HepG2 (cell line): ENCODE results near the gene PCDH11Y. TPM values are rescaled to one million over a fixed set of nuclear protein-coding genes. Genes with fewer than 3 reads are reported as not detected.
"Not testable (repeated sequence)": the region's sequence is repeated elsewhere in the genome, so short reads cannot be mapped to it uniquely, and the experiment has no call there.

ENCODE experiments used
- ATAC-seq: fragments of 200-7000 bp; cut with Tn5 transposase; 3 replicates; pipeline ENCODE4 v1.9.1; 2020; ENCODE audit warnings: mild to moderate bottlenecking, moderate library complexity
- BruUV-seq: library from RNA; stranded (reverse); fragments of 400-500 nt; replicated peaks from 2 replicates; lab custom pipeline; 2021; lab: Mats Ljungman, UMichigan
- CTCF ChIA-PET: fragments of 300-600 bp; formaldehyde crosslinking; extraction: SDS; loops from one replicate; lab custom pipeline; 2021; ENCODE audit warnings: low total read pairs, inconsistent platforms, low intra/inter-chr PET ratio; lab: Yijun Ruan, JAX
- POLR2A ChIA-PET: fragments of 350-600 bp; sonication (Branson Sonifier 250); formaldehyde crosslinking; loops from one replicate; lab custom pipeline; 2020; ENCODE audit warnings: antibody characterized with exemption, inconsistent platforms; lab: Yijun Ruan, JAX
- DNase-seq: peaks from one replicate; pipeline ENCODE4 v3.0.0-alpha.2; 2015; ENCODE audit warnings: low spot score
- FAIRE-seq: peaks from 3 replicates; lab custom pipeline; 2011; peaks lifted over from hg19 to GRCh38; lab: Jason Lieb, UNC
- H2AFZ ChIP-seq: one replicate; pipeline ENCODE4 v1.6.1; 2011; ENCODE audit warnings: low read length, inconsistent platforms
- H3K27ac ChIP-seq: fragments of 300-600 bp; 3 replicates; pipeline ENCODE4 v1.8.0; 2011; ENCODE audit warnings: mixed run types, mild to moderate bottlenecking, mixed read lengths, low read length, inconsistent platforms; ENCODE audit not compliant: insufficient read depth; ENCODE audit errors: extremely low read length
- H3K27me3 ChIP-seq, 2 experiments: fragments of 200-600 bp in 1 of 2; 2 replicates in 1 of 2; 3 replicates in 1 of 2; pipeline versions ENCODE4 v1.6.0 to v1.8.0; 2011; ENCODE audit warnings: low read length in 2 of 2, mild to moderate bottlenecking in 2 of 2, moderate library complexity in 2 of 2, inconsistent platforms in 1 of 2; ENCODE audit not compliant: insufficient read depth in 2 of 2, control insufficient read depth in 1 of 2
- H3K36me3 ChIP-seq, 2 experiments: fragments of 200-600 bp in 1 of 2; replicated peaks in 1 of 2; 2 replicates in 1 of 2; 3 replicates in 1 of 2; pipeline versions ENCODE4 v1.5.1 to v1.8.0; 2011; ENCODE audit warnings: low read length in 2 of 2, inconsistent platforms in 1 of 2; ENCODE audit not compliant: insufficient read depth in 2 of 2, control insufficient read depth in 1 of 2
- H3K4me1 ChIP-seq: 2 replicates; pipeline ENCODE4 v1.5.1; 2012; ENCODE audit warnings: low read length, inconsistent platforms; ENCODE audit not compliant: insufficient read depth
- H3K4me2 ChIP-seq: 2 replicates; pipeline ENCODE4 v1.6.0; 2011; ENCODE audit warnings: low read depth, low read length, inconsistent platforms
- H3K4me3 ChIP-seq, 3 experiments: fragments of 200-600 bp in 1 of 3; sonication (generic), shearing (Covaris generic) in 1 of 3; replicated peaks in 1 of 3; 2 replicates each; pipeline ENCODE4 v1.5.1; 2011 to 2016; ENCODE audit warnings: low read length in 3 of 3, inconsistent platforms in 2 of 3, low read depth in 2 of 3, mild to moderate bottlenecking in 2 of 3, control low read depth in 1 of 3, mixed read lengths in 1 of 3; ENCODE audit not compliant: insufficient read depth in 1 of 3
- H3K79me2 ChIP-seq: one replicate; pipeline ENCODE4 v1.6.1; 2011; ENCODE audit warnings: low read length, inconsistent platforms; ENCODE audit not compliant: insufficient read depth
- H3K9ac ChIP-seq: 2 replicates; pipeline ENCODE4 v1.6.0; 2011; ENCODE audit warnings: mild to moderate bottlenecking, low read depth, low read length, inconsistent platforms; ENCODE audit not compliant: insufficient read depth
- H3K9me3 ChIP-seq: 2 replicates; pipeline ENCODE4 v1.5.1; 2012; ENCODE audit warnings: mild to moderate bottlenecking, low read length
- H4K20me1 ChIP-seq: 2 replicates; pipeline ENCODE4 v1.6.0; 2011; ENCODE audit warnings: inconsistent platforms, mild to moderate bottlenecking, low read length, moderate library complexity; ENCODE audit not compliant: insufficient read depth
- ATF7 ChIP-seq, 2 experiments: fragments of 450-650 bp in 1 of 2; sonication (generic) in 1 of 2; formaldehyde crosslinking in 1 of 2; IDR thresholded peaks; 2 replicates each; pipeline versions ENCODE4 v1.4.0 to v1.6.1; 2016 to 2020; ENCODE audit warnings: antibody characterized with exemption in 1 of 2, mild to moderate bottlenecking in 1 of 2, missing genetic modification reagents in 1 of 2
- CREB1 ChIP-seq, 2 experiments: fragments of 450-650 bp in 1 of 2; IDR thresholded peaks; 2 replicates each; pipeline ENCODE4 v1.6.1; 2016 to 2017; ENCODE audit warnings: control low read depth in 1 of 2, mild to moderate bottlenecking in 1 of 2, missing compliant biosample characterization in 1 of 2, missing genetic modification characterization in 1 of 2
- WGBS: methylation state at CpG from one replicate; pipeline ENCODE4 v1.1.6; 2017; ENCODE audit warnings: low lambda C conversion rate; 5-methylcytosine and 5-hydroxymethylcytosine counted together
- in situ Hi-C: cut with HindIII; loops from 2 replicates; pipeline ENCODE4 v1.10.0; 2017; ENCODE audit warnings: low pct_unique_long_range_greater_than_20kb; ENCODE audit not compliant: extremely low pct_ligation_motif_present
- intact Hi-C: fragments of 100-400 bp; cut with micrococcal nuclease; formaldehyde crosslinking; loops from one replicate; pipeline ENCODE4 v1.10.0; 2022; ENCODE audit not compliant: unreplicated experiment
- polyA plus RNA-seq, 8 experiments: library from polyadenylated mRNA; depleted of rRNA in 3 of 8; stranded (reverse) in 7 of 8; unstranded in 1 of 8; fragments of >200 nt; fragmentation: Illumina TruSeq in 4 of 8; extraction: Trizol in 4 of 8; gene quantifications; 2 replicates each; pipeline versions ENCODE4 v1.2.1 to v1.2.3, GENCODE V29; 2011 to 2016; ENCODE audit warnings: low read depth in 4 of 8, missing spikeins in 1 of 8, mixed read lengths in 1 of 8; ENCODE audit not compliant: insufficient read depth in 1 of 8
- total RNA-seq, 5 experiments: library from RNA; depleted of rRNA; stranded (reverse); fragments of >200 nt; fragmentation: Illumina TruSeq; extraction: Trizol; gene quantifications; 2 replicates each; pipeline ENCODE4 v1.2.3, GENCODE V29; 2016; ENCODE audit warnings: low read depth in 1 of 5

The PCDH11Y gene
- total and polyA plus RNA-seq, 2 of the 13 experiments (the other 11 are each of a cell fraction or from before 2014, with no cell fraction given): under 0.01 TPM; not detected in 1

DNA sequence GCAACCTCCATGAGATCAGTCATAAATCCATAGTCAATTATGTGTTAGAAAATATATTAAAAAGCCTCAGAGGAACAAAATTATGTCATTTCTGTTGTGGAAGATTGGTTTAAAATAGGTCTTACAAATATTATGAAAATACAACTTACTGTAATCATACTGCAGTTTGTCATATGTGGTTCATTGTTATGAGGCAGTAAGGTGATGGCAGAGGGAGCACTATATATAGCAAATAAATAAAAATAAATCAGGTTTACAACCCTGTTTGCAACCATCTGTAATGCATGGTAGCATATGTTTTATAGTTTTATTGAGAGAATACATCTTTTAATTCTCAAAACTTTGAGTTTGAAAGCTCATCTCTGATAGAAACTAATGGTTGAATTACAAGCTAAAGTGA, 543.6 kb downstream of the PCDH11Y start:
- H3K36me3 ChIP-seq, DNase-seq, H2AFZ ChIP-seq, POLR2A ChIA-PET, intact Hi-C loops, H3K9me3 ChIP-seq, H3K4me2 ChIP-seq, H3K9ac ChIP-seq, FAIRE-seq, H3K79me2 ChIP-seq, H3K4me1 ChIP-seq, H3K27me3 ChIP-seq, CTCF ChIA-PET, H3K27ac ChIP-seq, H3K4me3 ChIP-seq, ATAC-seq, in situ Hi-C loops, H4K20me1 ChIP-seq, BruUV-seq: not testable (repeated sequence)

DNA sequence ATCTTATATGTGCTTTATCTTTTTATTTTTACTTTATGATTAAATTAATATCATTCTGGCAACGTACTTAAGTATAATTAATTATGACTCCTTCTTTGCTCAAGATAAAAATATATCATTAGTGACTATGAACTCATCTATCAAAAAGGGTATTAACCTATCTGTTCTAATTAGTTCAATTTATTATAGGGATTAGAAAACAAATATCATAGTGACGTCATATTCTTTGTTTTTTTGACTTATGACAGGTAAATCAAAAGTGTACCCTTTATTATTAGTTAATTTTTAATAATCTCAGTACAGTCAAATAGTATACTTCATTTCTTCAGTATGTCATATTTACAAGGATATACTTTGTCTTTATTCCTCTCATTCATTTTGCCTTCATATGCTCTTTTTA, 638.5 kb downstream of the PCDH11Y start:
- FAIRE-seq; H3K79me2 ChIP-seq; POLR2A ChIA-PET; H4K20me1 ChIP-seq; CTCF ChIA-PET; H3K36me3 ChIP-seq; H3K9ac ChIP-seq; intact Hi-C loops; H3K4me3 ChIP-seq; BruUV-seq; ATAC-seq; H3K27me3 ChIP-seq; H3K9me3 ChIP-seq; DNase-seq; H3K27ac ChIP-seq; H3K4me2 ChIP-seq; H2AFZ ChIP-seq; in situ Hi-C loops; H3K4me1 ChIP-seq; TF ChIP-seq ATF7, CREB1 (CRISPR knock-in tag; IDR thresholded peaks at IDR 0.05): not testable (repeated sequence)
- WGBS: 0% methylated on average over 2 of the region's 2 CpGs
- TF ChIP-seq ATF7 (IDR thresholded peaks at IDR 0.05): peak; percentile 77
- TF ChIP-seq CREB1 (IDR thresholded peaks at IDR 0.05): peak; percentile 85

DNA sequence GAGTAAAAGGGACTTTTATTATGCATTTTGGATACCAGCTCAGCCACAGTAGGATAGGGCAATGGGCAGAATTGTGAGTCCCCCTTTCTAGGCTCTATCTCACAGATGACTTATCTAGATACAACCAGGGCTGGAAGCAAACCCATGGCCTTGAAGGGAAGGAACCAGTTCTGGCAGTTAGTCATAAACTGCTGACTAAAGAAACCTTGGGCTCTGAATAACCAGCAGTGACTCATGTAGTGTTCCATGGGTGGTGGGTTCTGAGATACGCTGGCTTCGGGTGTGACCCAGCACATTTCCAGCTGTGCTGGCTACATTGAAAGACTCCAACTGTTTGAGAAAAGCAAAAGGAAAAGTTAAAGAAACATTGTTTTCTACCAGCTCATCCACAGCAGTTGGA, 679.2 kb downstream of the PCDH11Y start:
- DNase-seq, FAIRE-seq, H2AFZ ChIP-seq, H3K9ac ChIP-seq, in situ Hi-C loops, H3K27ac ChIP-seq, ATAC-seq, POLR2A ChIA-PET, H3K79me2 ChIP-seq, H3K4me2 ChIP-seq, H3K4me3 ChIP-seq, H3K4me1 ChIP-seq, CTCF ChIA-PET, H3K9me3 ChIP-seq, H3K27me3 ChIP-seq, H4K20me1 ChIP-seq, intact Hi-C loops, BruUV-seq, H3K36me3 ChIP-seq: not testable (repeated sequence)
- WGBS: 0% methylated on average over 2 of the region's 2 CpGs

DNA sequence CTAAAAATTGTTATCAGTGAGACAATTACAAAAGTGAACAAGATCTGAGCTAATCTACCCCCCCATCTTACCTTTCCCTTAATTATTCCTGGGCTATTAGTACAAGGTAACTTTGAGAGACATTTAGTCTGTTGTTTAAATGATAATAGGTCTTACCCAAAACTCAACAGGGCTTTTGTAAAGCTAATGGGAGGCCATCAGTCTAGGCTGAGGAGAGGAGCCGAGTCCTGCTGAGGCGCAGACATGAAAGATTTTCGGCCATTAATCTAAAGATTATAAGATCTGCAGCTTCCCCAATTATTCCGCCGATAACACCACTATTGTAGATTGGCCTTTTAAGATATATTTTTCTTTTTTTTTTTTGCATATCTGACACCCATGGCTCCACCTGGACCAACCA, 708.6 kb downstream of the PCDH11Y start:
- WGBS: 58% methylated on average over 5 of the region's 5 CpGs
- ATAC-seq, H3K4me2 ChIP-seq, H3K27me3 ChIP-seq, H3K4me1 ChIP-seq, DNase-seq, FAIRE-seq, CTCF ChIA-PET, BruUV-seq, H3K9ac ChIP-seq, POLR2A ChIA-PET, in situ Hi-C loops, H3K79me2 ChIP-seq, intact Hi-C loops, H3K36me3 ChIP-seq, H4K20me1 ChIP-seq, H2AFZ ChIP-seq, H3K27ac ChIP-seq, H3K9me3 ChIP-seq, H3K4me3 ChIP-seq: not testable (repeated sequence)
